Measurements from ENCODE around the gene ACTRT2.

GRCh38 chr1:3028531-3029282 lies 7.4 kb downstream of the ACTRT2 start:
- TF ChIP-seq CTCF (IDR thresholded peaks at IDR 0.05 in 8 of 11, conservative IDR thresholded peaks at IDR 0.05 in 3 of 11) = no peak
- TF ChIP-seq POLR2A (IDR thresholded peaks at IDR 0.05) = no peak
- TF ChIP-seq POLR2AphosphoS5 (IDR thresholded peaks at IDR 0.05) = no peak
